Esophagus muscularis mucosa (tissue), 4 donors: ENCODE data around the gene C2. TPM values are rescaled to one million over a fixed set of nuclear protein-coding genes. Genes with fewer than 3 reads are reported as not detected.

Experiments used
- DNase-seq: peaks from one replicate; pipeline ENCODE4 v3.0.0-alpha.2; 2017; ENCODE audit errors: extremely low spot score
- H3K27ac ChIP-seq, 4 donors: fragments of 200-600 bp; sonication (generic); replicated peaks in 1 of 4; 1 replicate in 3 of 4; 2 replicates in 1 of 4; pipeline ENCODE4 v1.5.1; 2016 to 2019; ENCODE audit warnings: mild to moderate bottlenecking in 1 of 4
- H3K27me3 ChIP-seq, 4 donors: fragments of 200-600 bp; sonication (generic); one replicate each; pipeline versions ENCODE4 v1.5.1 to v1.6.0; 2016 to 2019
- H3K36me3 ChIP-seq, 4 donors: fragments of 200-600 bp; sonication (generic); one replicate each; pipeline ENCODE4 v1.5.1; 2016 to 2019
- H3K4me1 ChIP-seq, 4 donors: fragments of 200-600 bp; sonication (generic); one replicate each; pipeline ENCODE4 v1.5.1; 2016 to 2019
- H3K4me3 ChIP-seq, 4 donors: fragments of 200-600 bp; sonication (generic); 1 replicate in 2 of 4; 2 replicates in 2 of 4; pipeline ENCODE4 v1.5.1; 2016 to 2019; ENCODE audit warnings: mild to moderate bottlenecking in 4 of 4, moderate library complexity in 1 of 4
- H3K9me3 ChIP-seq, 4 donors: fragments of 200-600 bp; sonication (generic); 1 replicate in 3 of 4; 2 replicates in 1 of 4; pipeline ENCODE4 v1.5.1; 2016 to 2019
- EP300 ChIP-seq: sonication (generic); formaldehyde crosslinking; IDR thresholded peaks from one replicate; pipeline ENCODE4 v1.6.1; 2017; ENCODE audit warnings: antibody characterized with exemption
- POLR2A ChIP-seq: fragments of 450-650 bp; IDR thresholded peaks from one replicate; pipeline ENCODE4 v1.6.1; 2017; ENCODE audit warnings: antibody characterized with exemption, moderate library complexity, mild to moderate bottlenecking, low read depth
- POLR2AphosphoS5 ChIP-seq, 2 donors: sonication (generic); formaldehyde crosslinking; IDR thresholded peaks; one replicate each; pipeline ENCODE4 v1.6.1; 2017; ENCODE audit warnings: antibody characterized with exemption in 2 of 2
- WGBS: methylation state at CpG from one replicate; pipeline ENCODE4 v1.1.5; 2018; 5-methylcytosine and 5-hydroxymethylcytosine counted together
- intact Hi-C: fragments of 100-400 bp; cut with DNase I; formaldehyde crosslinking; loops from one replicate; pipeline ENCODE4 v1.15.1; 2023
- total RNA-seq, 4 donors: library from RNA; depleted of rRNA; stranded (reverse); fragments of >200 nt; gene quantifications; one replicate each; pipeline versions ENCODE4 v1.1.0 to v1.2.1, GENCODE V29; 2016
- TF ChIP-seq, protein P1 (sequence below), 3 experiments: fragments of 200-600 bp in 2 of 3; fragments of 450-650 bp in 1 of 3; sonication (generic) in 2 of 3; IDR thresholded peaks; one replicate each; pipeline ENCODE4 v1.5.1; 2017 to 2019; ENCODE audit warnings: antibody characterized with exemption in 3 of 3, mild to moderate bottlenecking in 2 of 3, moderate library complexity in 1 of 3

Gene C2
- total RNA-seq, 4 donors from 2014 or later = 10.0 to 15.4 (median 12.6) TPM

DNA sequence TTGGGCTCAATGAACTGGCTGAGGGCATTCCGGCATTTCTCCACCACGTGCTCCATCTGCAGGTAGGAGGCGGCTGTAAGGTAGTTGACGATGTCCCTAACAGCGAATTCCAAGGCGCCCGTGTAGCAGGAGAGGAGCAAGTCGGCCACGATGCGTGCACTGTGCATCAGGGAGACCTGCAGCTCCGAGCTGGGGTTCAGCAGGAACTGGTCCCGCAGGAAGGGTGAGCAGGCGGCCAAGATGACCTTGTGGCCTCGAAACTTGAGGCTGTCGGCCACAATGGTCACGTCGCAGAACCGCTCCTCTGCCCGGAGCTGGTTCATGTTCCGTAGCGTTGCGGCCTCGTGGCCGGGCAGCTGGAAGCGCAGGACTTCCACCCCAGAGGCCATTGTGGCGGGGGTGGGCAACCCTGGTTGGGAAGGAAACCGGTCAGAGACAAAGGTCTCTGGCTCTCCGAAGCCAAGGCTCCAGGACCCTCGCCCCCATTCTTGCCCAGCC, 26.6 kb upstream of the C2 start:
- Histone ChIP-seq H3K4me3 (peak overlapping the region; percentile 58 to 86 (median 75)), H3K27me3 (no peaks in the 10 kb centered on the region), H3K27ac (peak overlapping the region; percentile 80 to 89 (median 84)), H3K9me3 (no peaks in the 10 kb centered on the region), H3K4me1 (peaks cover 33 to 65% (median 56%) of the 10 kb centered on the region in 4 donors), H3K36me3 (no peaks in the 10 kb centered on the region)
- DNase-seq = no peak
- 84% methylated on average over 6 of the region's 29 CpGs for WGBS
- TF ChIP-seq POLR2AphosphoS5 (IDR thresholded peaks at IDR 0.05) (no peak), POLR2A (no peak), EP300 (no peak)
- intact Hi-C loops = no loop called here

DNA sequence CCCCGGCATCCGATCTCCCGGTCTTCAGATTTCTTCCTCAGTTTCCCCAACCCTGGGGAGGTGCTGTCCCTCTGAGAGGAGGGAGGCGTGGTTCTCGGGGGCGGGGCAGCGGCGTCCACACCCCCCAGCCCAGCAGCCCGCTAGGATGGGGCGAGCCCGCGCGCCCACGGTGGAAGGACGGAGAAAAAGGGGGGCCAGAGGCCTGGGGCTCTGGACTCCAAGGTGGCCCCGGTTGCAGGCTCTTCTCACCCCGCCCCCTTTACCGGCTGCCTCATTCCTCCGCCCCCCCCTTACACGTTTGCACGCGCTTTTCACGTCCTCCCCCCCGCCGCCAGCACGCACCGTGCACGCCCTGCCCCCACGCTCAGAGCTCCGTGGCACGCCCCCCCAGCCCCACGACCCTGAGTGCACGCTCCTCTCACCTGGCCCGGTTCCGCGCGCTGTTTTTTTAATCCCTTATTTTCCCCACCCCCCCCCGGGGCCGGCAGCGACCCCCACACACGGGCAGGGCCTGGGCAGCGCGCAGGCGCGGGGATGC, 26.0 kb upstream of the C2 start:
- WGBS = 0% methylated on average over 7 of the region's 45 CpGs
- intact Hi-C loops = no loop called here

DNA sequence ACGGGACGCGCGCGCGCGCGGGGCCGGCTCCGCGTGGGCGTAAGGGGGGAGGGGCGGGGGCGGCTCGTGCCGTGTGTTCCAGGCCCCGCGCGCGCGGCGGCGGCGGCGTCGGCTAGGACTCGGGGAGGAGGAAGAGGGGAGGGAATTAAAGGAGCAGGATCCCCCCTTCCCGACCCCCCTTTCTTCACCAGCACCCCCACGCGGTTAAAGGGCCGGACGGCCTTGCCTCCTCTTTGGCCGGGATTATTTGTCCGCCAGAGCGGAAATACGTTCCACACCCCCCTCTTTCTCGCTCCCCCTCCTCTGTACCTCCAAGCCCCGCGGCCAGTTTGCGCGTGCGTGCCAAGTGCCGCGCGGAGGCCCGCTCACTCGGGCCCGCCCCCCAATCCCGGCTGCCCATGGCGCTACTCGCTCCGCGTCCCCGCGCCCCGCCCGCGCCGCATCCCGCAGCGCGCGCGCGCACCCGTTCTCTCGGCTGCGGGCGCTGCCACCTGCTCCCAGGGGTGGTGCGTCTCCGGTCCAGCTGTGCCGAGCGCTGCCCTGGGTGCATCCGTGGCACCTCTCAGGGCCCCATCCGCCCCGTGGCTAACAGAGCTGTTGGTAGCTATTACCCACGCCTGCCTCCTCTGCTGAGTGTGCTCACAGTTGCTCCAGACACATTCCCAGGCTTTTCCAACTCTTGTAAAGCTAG, 25.4 kb upstream of the C2 start, which contains the start of gene ZBTB12:
Gene ZBTB12, minus strand, starts transcription at position 134 of the 691 bp plus-strand sequence. CDS start 781 bp downstream, outside the sequence.
- H3K27ac ChIP-seq = peak within 1 kb of the TSS; percentile 80 to 89 (median 84)
- peak; percentile 96 for DNase-seq
- H3K36me3 ChIP-seq = no peaks in the 10 kb centered on the region
- no peaks in the 10 kb centered on the region for H3K27me3 ChIP-seq
- intact Hi-C loops = no loop called here
- peak within 1 kb of the TSS; percentile 58 to 86 (median 75) for H3K4me3 ChIP-seq
- H3K9me3 ChIP-seq = no peaks in the 10 kb centered on the region
- WGBS = 2% methylated on average over 4 of the region's 77 CpGs
- TF ChIP-seq POLR2AphosphoS5 (IDR thresholded peaks at IDR 0.05) = peak; percentile 68 to 84
- TF ChIP-seq EP300 = no peak
- peaks cover 27 to 54% (median 45%) of the 10 kb centered on the region in 4 donors for H3K4me1 ChIP-seq

More for the DNA sequence above, 26.0 kb upstream of the C2 start:
- TF ChIP-seq POLR2AphosphoS5 (IDR thresholded peaks at IDR 0.05) (no peak), EP300 (no peak), POLR2A (no peak)
- TF ChIP-seq, protein P1, sequence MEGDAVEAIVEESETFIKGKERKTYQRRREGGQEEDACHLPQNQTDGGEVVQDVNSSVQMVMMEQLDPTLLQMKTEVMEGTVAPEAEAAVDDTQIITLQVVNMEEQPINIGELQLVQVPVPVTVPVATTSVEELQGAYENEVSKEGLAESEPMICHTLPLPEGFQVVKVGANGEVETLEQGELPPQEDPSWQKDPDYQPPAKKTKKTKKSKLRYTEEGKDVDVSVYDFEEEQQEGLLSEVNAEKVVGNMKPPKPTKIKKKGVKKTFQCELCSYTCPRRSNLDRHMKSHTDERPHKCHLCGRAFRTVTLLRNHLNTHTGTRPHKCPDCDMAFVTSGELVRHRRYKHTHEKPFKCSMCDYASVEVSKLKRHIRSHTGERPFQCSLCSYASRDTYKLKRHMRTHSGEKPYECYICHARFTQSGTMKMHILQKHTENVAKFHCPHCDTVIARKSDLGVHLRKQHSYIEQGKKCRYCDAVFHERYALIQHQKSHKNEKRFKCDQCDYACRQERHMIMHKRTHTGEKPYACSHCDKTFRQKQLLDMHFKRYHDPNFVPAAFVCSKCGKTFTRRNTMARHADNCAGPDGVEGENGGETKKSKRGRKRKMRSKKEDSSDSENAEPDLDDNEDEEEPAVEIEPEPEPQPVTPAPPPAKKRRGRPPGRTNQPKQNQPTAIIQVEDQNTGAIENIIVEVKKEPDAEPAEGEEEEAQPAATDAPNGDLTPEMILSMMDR (IDR thresholded peaks at IDR 0.05) = no peak
- Histone ChIP-seq H3K4me3 (peak overlapping the region; percentile 58 to 86 (median 75)), H3K27ac (peak overlapping the region; percentile 80 to 89 (median 84)), H3K9me3 (no peaks in the 10 kb centered on the region), H3K4me1 (peaks cover 33 to 60% (median 51%) of the 10 kb centered on the region in 4 donors), H3K27me3 (no peaks in the 10 kb centered on the region), H3K36me3 (no peaks in the 10 kb centered on the region)
- DNase-seq = no peak

DNA sequence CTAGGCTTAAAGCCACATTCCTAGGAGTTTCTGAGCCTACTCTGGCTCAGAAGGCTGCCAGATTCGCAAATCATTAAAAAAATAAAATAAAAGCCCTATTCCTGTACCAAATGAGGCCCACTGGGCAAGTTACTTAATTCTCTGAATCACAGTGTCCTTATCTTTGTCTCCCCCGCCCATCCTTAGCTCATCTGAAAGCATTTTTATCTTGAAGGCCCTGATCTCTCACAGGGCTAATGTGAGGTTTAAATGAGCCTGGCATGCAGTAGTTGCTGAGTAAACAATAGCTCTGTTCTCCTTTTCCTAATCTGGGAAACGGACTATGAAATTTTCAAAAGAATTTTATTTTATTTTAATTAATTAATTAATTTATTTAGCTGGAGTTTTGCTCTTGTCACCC, 23.6 kb upstream of the C2 start:
- WGBS = 82% methylated on average over 3 of the region's 3 CpGs
- H3K9me3 ChIP-seq = no peaks in the 10 kb centered on the region
- H3K36me3 ChIP-seq = no peaks in the 10 kb centered on the region
- no peak overlapping the region for H3K4me3 ChIP-seq
- H3K4me1 ChIP-seq = peaks cover 20 to 45% (median 37%) of the 10 kb centered on the region in 4 donors
- no peak for DNase-seq
- TF ChIP-seq POLR2A (no peak), EP300 (no peak), POLR2AphosphoS5 (IDR thresholded peaks at IDR 0.05) (no peak)
- TF ChIP-seq, protein P1 (IDR thresholded peaks at IDR 0.05) = no peak
- H3K27ac ChIP-seq = peak overlapping the region; percentile 80 to 89 (median 84)
- H3K27me3 ChIP-seq = no peaks in the 10 kb centered on the region
- intact Hi-C loops = no loop called here

DNA sequence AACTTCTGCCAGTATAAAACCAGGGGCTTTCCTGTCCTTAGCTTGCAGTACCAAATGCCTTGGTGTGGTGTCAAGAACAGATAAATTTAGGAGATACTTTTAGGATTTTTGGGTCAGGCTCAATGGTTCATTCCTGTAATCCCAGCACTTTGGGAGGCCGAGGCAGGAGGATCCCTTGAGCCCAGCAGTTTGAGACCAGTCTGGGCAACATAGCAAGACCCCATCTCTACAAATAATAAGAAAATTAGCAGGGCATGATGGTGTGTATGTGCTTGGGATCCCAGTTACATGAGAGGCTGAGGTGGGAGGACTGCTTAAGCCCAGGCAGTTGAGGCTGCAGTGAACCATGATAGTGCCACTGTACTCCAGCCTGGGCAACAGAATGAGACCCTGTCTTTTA, 22.5 kb upstream of the C2 start:
- DNase-seq = no peak
- WGBS = 100% methylated on average over 1 of the region's 1 CpG
- Histone ChIP-seq H3K27ac (no peak overlapping the region), H3K27me3 (no peaks in the 10 kb centered on the region), H3K9me3 (no peaks in the 10 kb centered on the region), H3K4me1 (peaks cover 15 to 34% (median 29%) of the 10 kb centered on the region in 4 donors), H3K4me3 (no peak overlapping the region), H3K36me3 (no peaks in the 10 kb centered on the region)
- TF ChIP-seq POLR2A = no peak
- no peak for TF ChIP-seq POLR2AphosphoS5 (IDR thresholded peaks at IDR 0.05)
- TF ChIP-seq EP300 = no peak
- TF ChIP-seq, protein P1 (IDR thresholded peaks at IDR 0.05) = no peak
- intact Hi-C loops = no loop called here
